CD14-positive monocyte (primary cell): ENCODE measurements around the gene HOXD12. TPM values are rescaled to one million over a fixed set of nuclear protein-coding genes. Genes with fewer than 3 reads are reported as not detected.

Source experiments
- DNase-seq, 3 donors: peaks; one replicate each; pipeline ENCODE4 v3.0.0-alpha.2; 2011 to 2022
- H2AFZ ChIP-seq: 2 replicates; pipeline ENCODE4 v1.6.0; 2012; ENCODE audit warnings: mild to moderate bottlenecking, low read depth, low read length, inconsistent platforms; ENCODE audit not compliant: insufficient read depth, poor library complexity, severe bottlenecking
- H3K27ac ChIP-seq, 2 donors: 1 replicate in 1 of 2; 2 replicates in 1 of 2; pipeline ENCODE4 v1.5.1; 2012 to 2013; ENCODE audit warnings: low read length in 2 of 2, control low read depth in 1 of 2, inconsistent platforms in 1 of 2, low read depth in 1 of 2, mild to moderate bottlenecking in 1 of 2
- H3K27me3 ChIP-seq, 2 donors: one replicate each; pipeline versions ENCODE4 v1.6.0 to v1.6.1; 2011 to 2013; ENCODE audit warnings: low read length in 2 of 2; ENCODE audit not compliant: control insufficient read depth in 2 of 2, insufficient read depth in 2 of 2
- H3K36me3 ChIP-seq, 2 donors: replicated peaks in 1 of 2; 1 replicate in 1 of 2; 2 replicates in 1 of 2; pipeline versions ENCODE4 v1.5.1 to v1.6.1; 2012 to 2013; ENCODE audit warnings: low read length in 2 of 2, control low read depth in 1 of 2, inconsistent platforms in 1 of 2, mild to moderate bottlenecking in 1 of 2; ENCODE audit not compliant: insufficient read depth in 2 of 2, control insufficient read depth in 1 of 2
- H3K4me1 ChIP-seq, 2 donors: 1 replicate in 1 of 2; 2 replicates in 1 of 2; pipeline versions ENCODE4 v1.5.1 to v1.6.1; 2012 to 2013; ENCODE audit warnings: low read length in 2 of 2, control low read depth in 1 of 2, inconsistent platforms in 1 of 2, mild to moderate bottlenecking in 1 of 2, moderate library complexity in 1 of 2; ENCODE audit not compliant: insufficient read depth in 2 of 2, control insufficient read depth in 1 of 2
- H3K4me2 ChIP-seq: replicated peaks from 2 replicates; pipeline ENCODE3; 2012; ENCODE audit warnings: low read length, moderate library complexity, mild to moderate bottlenecking; ENCODE audit not compliant: poor library complexity, severe bottlenecking; ENCODE audit errors: extremely low read depth
- H3K4me3 ChIP-seq, 3 experiments: fragments of 200-600 bp in 1 of 3; sonication (generic) in 1 of 3; replicated peaks in 1 of 3; 1 replicate in 2 of 3; 2 replicates in 1 of 3; pipeline ENCODE4 v1.5.1; 2011 to 2013; ENCODE audit warnings: low read length in 3 of 3, mild to moderate bottlenecking in 3 of 3, control low read depth in 2 of 3, low read depth in 2 of 3, inconsistent platforms in 1 of 3, moderate library complexity in 1 of 3
- H3K79me2 ChIP-seq: 2 replicates; pipeline ENCODE4 v1.6.0; 2012; ENCODE audit warnings: mild to moderate bottlenecking, control low read depth, inconsistent platforms, low read length, moderate library complexity; ENCODE audit not compliant: insufficient read depth
- H3K9ac ChIP-seq: 2 replicates; pipeline ENCODE4 v1.6.0; 2017; ENCODE audit warnings: low read length, mild to moderate bottlenecking; ENCODE audit not compliant: insufficient read depth, poor library complexity, severe bottlenecking
- H3K9me3 ChIP-seq, 2 donors: replicated peaks in 1 of 2; 1 replicate in 1 of 2; 2 replicates in 1 of 2; pipeline versions ENCODE4 v1.5.1 to v1.6.1; 2012 to 2013; ENCODE audit warnings: low read length in 2 of 2, control low read depth in 1 of 2; ENCODE audit not compliant: control insufficient read depth in 1 of 2, insufficient read depth in 1 of 2
- H4K20me1 ChIP-seq: 2 replicates; pipeline ENCODE4 v1.6.0; 2012; ENCODE audit warnings: mild to moderate bottlenecking, low read length, control low read depth, moderate library complexity; ENCODE audit not compliant: insufficient read depth
- H3K27ac Mint-ChIP-seq, 7 donors: one replicate each; pipeline ENCODE4 v1.8.0; 2020; ENCODE audit warnings: mild to moderate bottlenecking in 7 of 7, mixed read lengths in 7 of 7, moderate library complexity in 6 of 7, inconsistent platforms in 2 of 7
- H3K27me3 Mint-ChIP-seq, 3 donors: one replicate each; pipeline ENCODE4 v1.8.0; 2021 to 2022; ENCODE audit warnings: low read depth in 3 of 3, mild to moderate bottlenecking in 3 of 3, mixed read lengths in 3 of 3, moderate library complexity in 3 of 3, inconsistent platforms in 1 of 3
- H3K36me3 Mint-ChIP-seq, 2 donors: one replicate each; pipeline ENCODE4 v1.8.0; 2020; ENCODE audit warnings: mixed read lengths in 2 of 2, inconsistent platforms in 1 of 2, mild to moderate bottlenecking in 1 of 2
- H3K4me1 Mint-ChIP-seq: one replicate; pipeline ENCODE4 v1.8.0; 2020; ENCODE audit warnings: mild to moderate bottlenecking, mixed read lengths
- H3K4me3 Mint-ChIP-seq, 2 donors: one replicate each; pipeline ENCODE4 v1.8.0; 2020; ENCODE audit warnings: mild to moderate bottlenecking in 2 of 2, mixed read lengths in 2 of 2, moderate library complexity in 1 of 2
- H3K9me3 Mint-ChIP-seq, 7 donors: one replicate each; pipeline ENCODE4 v1.8.0; 2020 to 2022; ENCODE audit warnings: mixed read lengths in 7 of 7, mild to moderate bottlenecking in 6 of 7, moderate library complexity in 6 of 7, inconsistent platforms in 2 of 7
- WGBS: methylation state at CpG from one replicate; pipeline ENCODE4 v1.1.5; 2013; ENCODE audit warnings: missing lambda C conversion rate; ENCODE audit not compliant: insufficient coverage; 5-methylcytosine and 5-hydroxymethylcytosine counted together
- intact Hi-C, 2 donors: fragments of 100-400 bp; cut with micrococcal nuclease; formaldehyde crosslinking; loops; one replicate each; pipeline versions ENCODE4 v1.15.0 to v1.15.1; 2023
- polyA plus RNA-seq, 3 donors: library from polyadenylated mRNA; depleted of rRNA in 1 of 3; unstranded in 2 of 3; stranded (reverse) in 1 of 3; fragments of 300-500 nt in 2 of 3; fragments of >200 nt in 1 of 3; fragmentation: Illumina TruSeq in 2 of 3; gene quantifications; 1 replicate in 2 of 3; 2 replicates in 1 of 3; pipeline ENCODE4 v1.2.3, GENCODE V29; 2012 to 2021
- TF ChIP-seq, protein P1 (sequence below): fragments of 200-600 bp; IDR thresholded peaks from one replicate; pipeline ENCODE4 v1.8.0; 2022; ENCODE audit warnings: antibody characterized with exemption, mild to moderate bottlenecking

Gene HOXD12
- polyA plus RNA-seq, 3 donors = not detected

DNA sequence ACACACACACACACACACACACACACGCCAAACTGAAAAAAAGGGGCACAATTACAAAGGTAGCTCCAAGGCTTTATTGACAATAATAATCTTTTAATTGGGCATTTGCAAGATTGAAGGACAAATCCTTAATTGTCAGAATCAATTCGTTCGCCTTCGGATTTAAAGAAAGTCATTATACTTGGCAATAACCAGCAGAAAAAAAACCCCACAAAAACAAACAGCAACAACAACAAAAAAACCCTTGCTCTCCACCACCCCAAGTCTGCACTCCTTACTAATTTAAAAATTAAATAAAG is 28.1 kb downstream of the HOXD12 start:
- 20% methylated on average over 2 of the region's 4 CpGs for WGBS
- Histone ChIP-seq H3K4me3 (no peak overlapping the region), H3K36me3 (no peaks in the 10 kb centered on the region), H3K9ac (no peak overlapping the region), H3K27me3 (peaks cover 88 to 91% of the 10 kb centered on the region in 2 donors), H3K27ac (no peak overlapping the region), H3K4me1 (peaks cover 10 to 33% of the 10 kb centered on the region in 2 donors), H4K20me1 (no peaks in the 10 kb centered on the region), H3K79me2 (no peaks in the 10 kb centered on the region), H3K9me3 (peaks cover 0 to 58% of the 10 kb centered on the region in 2 donors), H3K4me2 (no peak overlapping the region), H2AFZ (no peak overlapping the region)
- TF ChIP-seq, protein P1, sequence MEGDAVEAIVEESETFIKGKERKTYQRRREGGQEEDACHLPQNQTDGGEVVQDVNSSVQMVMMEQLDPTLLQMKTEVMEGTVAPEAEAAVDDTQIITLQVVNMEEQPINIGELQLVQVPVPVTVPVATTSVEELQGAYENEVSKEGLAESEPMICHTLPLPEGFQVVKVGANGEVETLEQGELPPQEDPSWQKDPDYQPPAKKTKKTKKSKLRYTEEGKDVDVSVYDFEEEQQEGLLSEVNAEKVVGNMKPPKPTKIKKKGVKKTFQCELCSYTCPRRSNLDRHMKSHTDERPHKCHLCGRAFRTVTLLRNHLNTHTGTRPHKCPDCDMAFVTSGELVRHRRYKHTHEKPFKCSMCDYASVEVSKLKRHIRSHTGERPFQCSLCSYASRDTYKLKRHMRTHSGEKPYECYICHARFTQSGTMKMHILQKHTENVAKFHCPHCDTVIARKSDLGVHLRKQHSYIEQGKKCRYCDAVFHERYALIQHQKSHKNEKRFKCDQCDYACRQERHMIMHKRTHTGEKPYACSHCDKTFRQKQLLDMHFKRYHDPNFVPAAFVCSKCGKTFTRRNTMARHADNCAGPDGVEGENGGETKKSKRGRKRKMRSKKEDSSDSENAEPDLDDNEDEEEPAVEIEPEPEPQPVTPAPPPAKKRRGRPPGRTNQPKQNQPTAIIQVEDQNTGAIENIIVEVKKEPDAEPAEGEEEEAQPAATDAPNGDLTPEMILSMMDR = no peak
- Mint-ChIP-seq H3K36me3 (peaks cover 0 to 20% of the 10 kb centered on the region in 2 donors), H3K9me3 (peaks cover 0 to 36% (median 17%) of the 10 kb centered on the region in 7 donors), H3K27me3 (peaks cover 91 to 98% (median 91%) of the 10 kb centered on the region in 3 donors), H3K4me1 (peaks cover 35% of the 10 kb centered on the region), H3K4me3 (peak overlapping the region in 1 of 2 donors; percentile 61), H3K27ac (no peak overlapping the region)
- DNase-seq = no peak
- intact Hi-C loops = loop anchor here (2.0 to 5.0 kb wide), 4 partner anchors 329 to 1020 kb away; no protein-coding TSS in a partner anchor

DNA sequence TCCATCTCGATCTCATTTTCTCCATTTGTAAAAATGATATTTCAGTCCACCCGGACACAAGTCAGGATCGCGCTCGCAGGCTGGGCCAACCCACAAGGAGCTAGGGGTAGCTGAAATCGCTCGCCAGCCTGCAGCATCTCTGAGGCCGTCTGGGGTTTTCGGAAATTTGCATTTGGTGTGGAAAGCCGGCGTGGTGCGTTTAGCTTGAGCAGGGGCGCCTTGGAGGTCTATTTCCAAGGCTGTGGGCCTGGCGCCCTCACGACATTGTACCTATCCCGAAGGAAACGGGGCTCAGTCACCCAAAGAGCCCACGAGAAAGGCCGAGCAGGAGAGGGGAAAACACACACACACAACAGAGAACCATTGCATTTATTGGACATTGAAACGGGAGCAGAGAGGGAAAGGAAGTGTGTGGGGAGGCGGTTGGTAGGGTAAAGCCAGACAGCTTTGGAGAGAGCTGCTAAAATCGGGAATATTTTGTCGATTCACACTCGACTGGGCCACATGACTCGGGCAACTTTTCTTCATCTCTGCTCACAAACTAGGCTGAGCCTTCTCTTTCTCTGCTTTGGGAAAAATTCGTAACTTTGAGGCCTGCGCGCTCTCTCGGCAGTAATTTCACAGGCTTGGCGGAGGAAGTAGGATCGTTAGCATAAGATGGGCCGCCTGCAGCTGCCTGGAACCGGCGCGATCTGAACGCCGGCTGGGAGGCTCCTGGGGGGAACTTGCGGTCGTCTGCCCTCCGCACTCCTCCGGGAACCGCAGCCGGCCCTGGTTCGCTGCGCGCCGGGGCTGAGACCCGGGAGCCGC is 28.8 kb downstream of the HOXD12 start:
- Histone ChIP-seq H3K79me2 (no peaks in the 10 kb centered on the region), H3K4me3 (peak overlapping the region in 1 of 3 experiments; percentile 50), H3K36me3 (no peaks in the 10 kb centered on the region), H2AFZ (no peak overlapping the region), H3K4me1 (peaks cover 10 to 28% of the 10 kb centered on the region in 2 donors), H3K27me3 (peaks cover 92 to 94% of the 10 kb centered on the region in 2 donors), H4K20me1 (no peaks in the 10 kb centered on the region), H3K27ac (no peak overlapping the region), H3K9me3 (peaks cover 0 to 56% of the 10 kb centered on the region in 2 donors), H3K4me2 (no peak overlapping the region), H3K9ac (no peak overlapping the region)
- intact Hi-C loops = loop anchor here (5.0 kb wide), 2 partner anchors 524 to 1019 kb away; no protein-coding TSS in a partner anchor
- peaks cover 33% of the 10 kb centered on the region for H3K4me1 Mint-ChIP-seq
- H3K9me3 Mint-ChIP-seq = peaks cover 0 to 38% (median 17%) of the 10 kb centered on the region in 7 donors
- H3K27ac Mint-ChIP-seq = no peak overlapping the region
- H3K27me3 Mint-ChIP-seq = peaks cover 93 to 98% (median 93%) of the 10 kb centered on the region in 3 donors
- TF ChIP-seq, protein P1 = no peak
- H3K36me3 Mint-ChIP-seq = peaks cover 0 to 20% of the 10 kb centered on the region in 2 donors
- 9% methylated on average over 21 of the region's 49 CpGs for WGBS
- H3K4me3 Mint-ChIP-seq = peak overlapping the region in 1 of 2 donors; percentile 61
- DNase-seq = no peak
